ENCODE measurements around the gene SLC28A3. TPM values are rescaled to one million over a fixed set of nuclear protein-coding genes. Genes with fewer than 3 reads are reported as not detected.
A peak's percentile ranks its signal among the peaks of the same experiment; 100 is the strongest.

SLC28A3 gene
- total RNA-seq, 1 donor: 0.43 TPM

- peak overlapping the region; percentile 30 for H3K4me3 ChIP-seq (ENCODE audit: low read depth, low read length)
- peak; percentile 90 for TF ChIP-seq CTCF (IDR thresholded peaks at IDR 0.05; ENCODE audit: insufficient read depth, low read depth, low read length)
- DNase-seq (ENCODE audit: low read depth): peak; percentile 72
Observed at GRCh38 chr9:84261070-84261746, 79.3 kb downstream of the SLC28A3 start.

- TF ChIP-seq CTCF (IDR thresholded peaks at IDR 0.05; ENCODE audit: insufficient read depth, low read depth, low read length): no peak
- no peak for DNase-seq (ENCODE audit: low read depth)
Observed at GRCh38 chr9:84258371-84258770, 82.2 kb downstream of the SLC28A3 start.

GRCh38 chr9:84255696-84256095 is 84.9 kb downstream of the SLC28A3 start:
- no peak for TF ChIP-seq CTCF (IDR thresholded peaks at IDR 0.05; ENCODE audit: insufficient read depth, low read depth, low read length)
- DNase-seq (ENCODE audit: low read depth): no peak
- no peak overlapping the region for H3K4me3 ChIP-seq (ENCODE audit: low read depth, low read length)

More at GRCh38 chr9:84258371-84258770, 82.2 kb downstream of the SLC28A3 start:
- H3K4me3 ChIP-seq (ENCODE audit: low read depth, low read length): no peak overlapping the region

- H3K4me3 ChIP-seq (ENCODE audit: low read depth, low read length): no peak overlapping the region
- no peak for DNase-seq (ENCODE audit: low read depth)
- TF ChIP-seq CTCF (IDR thresholded peaks at IDR 0.05; ENCODE audit: insufficient read depth, low read depth, low read length): no peak
Observed at GRCh38 chr9:84254972-84255371, 85.6 kb downstream of the SLC28A3 start.

GRCh38 chr9:84251921-84252320 is 88.6 kb downstream of the SLC28A3 start:
- H3K4me3 ChIP-seq (ENCODE audit: low read depth, low read length): no peak overlapping the region
- no peak for TF ChIP-seq CTCF (IDR thresholded peaks at IDR 0.05; ENCODE audit: insufficient read depth, low read depth, low read length)
- no peak for DNase-seq (ENCODE audit: low read depth)

- TF ChIP-seq CTCF (IDR thresholded peaks at IDR 0.05; ENCODE audit: insufficient read depth, low read depth, low read length): no peak
- DNase-seq (ENCODE audit: low read depth): peak; percentile 11
Observed at GRCh38 chr9:84241817-84242373, 98.7 kb downstream of the SLC28A3 start.

More at GRCh38 chr9:84241817-84242373, 98.7 kb downstream of the SLC28A3 start:
- H3K4me3 ChIP-seq (ENCODE audit: low read depth, low read length): no peak overlapping the region

Measured in fibroblast of villous mesenchyme (primary cell).